Coronary artery (tissue), 2 donors: ENCODE results near the gene SOCS1.

Experiments used
- DNase-seq: peaks from one replicate; pipeline ENCODE4 v3.0.0-alpha.2; 2017; ENCODE audit warnings: low spot score
- H3K27ac ChIP-seq, 2 donors: fragments of 200-600 bp; sonication (generic); one replicate each; pipeline ENCODE4 v1.5.1; 2016 to 2019
- H3K4me3 ChIP-seq: fragments of 200-600 bp; sonication (generic); 2 replicates; pipeline ENCODE4 v1.5.1; 2016; ENCODE audit warnings: mild to moderate bottlenecking, moderate library complexity
- TF ChIP-seq, protein P1 (sequence below): fragments of 200-600 bp; sonication (generic); IDR thresholded peaks from one replicate; pipeline ENCODE4 v1.5.1; 2019; ENCODE audit warnings: antibody characterized with exemption

SOCS1 gene

DNA sequence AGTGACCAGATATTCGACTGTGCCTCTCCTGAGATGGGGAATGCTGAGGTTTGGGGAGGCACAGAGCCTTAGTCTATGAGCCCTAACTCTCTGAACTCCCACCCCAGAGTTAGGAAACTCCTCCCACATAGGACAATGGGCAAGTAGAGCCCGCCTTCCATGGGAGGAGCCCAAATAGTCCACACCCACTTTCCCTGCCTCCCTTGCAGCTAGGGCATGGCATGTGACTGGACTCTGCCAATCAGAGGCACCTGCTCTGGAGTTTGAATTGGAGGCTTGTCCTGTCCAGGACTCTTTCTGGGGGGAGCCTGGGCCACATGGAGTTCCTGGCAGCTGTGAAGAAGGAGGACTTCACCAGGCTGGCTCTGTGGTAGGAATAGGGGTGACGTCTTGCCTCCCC, 48.4 kb downstream of the SOCS1 start:
- no peak overlapping the region for H3K4me3 ChIP-seq
- no peak overlapping the region for H3K27ac ChIP-seq
- no peak for DNase-seq
- TF ChIP-seq, protein P1, sequence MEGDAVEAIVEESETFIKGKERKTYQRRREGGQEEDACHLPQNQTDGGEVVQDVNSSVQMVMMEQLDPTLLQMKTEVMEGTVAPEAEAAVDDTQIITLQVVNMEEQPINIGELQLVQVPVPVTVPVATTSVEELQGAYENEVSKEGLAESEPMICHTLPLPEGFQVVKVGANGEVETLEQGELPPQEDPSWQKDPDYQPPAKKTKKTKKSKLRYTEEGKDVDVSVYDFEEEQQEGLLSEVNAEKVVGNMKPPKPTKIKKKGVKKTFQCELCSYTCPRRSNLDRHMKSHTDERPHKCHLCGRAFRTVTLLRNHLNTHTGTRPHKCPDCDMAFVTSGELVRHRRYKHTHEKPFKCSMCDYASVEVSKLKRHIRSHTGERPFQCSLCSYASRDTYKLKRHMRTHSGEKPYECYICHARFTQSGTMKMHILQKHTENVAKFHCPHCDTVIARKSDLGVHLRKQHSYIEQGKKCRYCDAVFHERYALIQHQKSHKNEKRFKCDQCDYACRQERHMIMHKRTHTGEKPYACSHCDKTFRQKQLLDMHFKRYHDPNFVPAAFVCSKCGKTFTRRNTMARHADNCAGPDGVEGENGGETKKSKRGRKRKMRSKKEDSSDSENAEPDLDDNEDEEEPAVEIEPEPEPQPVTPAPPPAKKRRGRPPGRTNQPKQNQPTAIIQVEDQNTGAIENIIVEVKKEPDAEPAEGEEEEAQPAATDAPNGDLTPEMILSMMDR: no peak

DNA sequence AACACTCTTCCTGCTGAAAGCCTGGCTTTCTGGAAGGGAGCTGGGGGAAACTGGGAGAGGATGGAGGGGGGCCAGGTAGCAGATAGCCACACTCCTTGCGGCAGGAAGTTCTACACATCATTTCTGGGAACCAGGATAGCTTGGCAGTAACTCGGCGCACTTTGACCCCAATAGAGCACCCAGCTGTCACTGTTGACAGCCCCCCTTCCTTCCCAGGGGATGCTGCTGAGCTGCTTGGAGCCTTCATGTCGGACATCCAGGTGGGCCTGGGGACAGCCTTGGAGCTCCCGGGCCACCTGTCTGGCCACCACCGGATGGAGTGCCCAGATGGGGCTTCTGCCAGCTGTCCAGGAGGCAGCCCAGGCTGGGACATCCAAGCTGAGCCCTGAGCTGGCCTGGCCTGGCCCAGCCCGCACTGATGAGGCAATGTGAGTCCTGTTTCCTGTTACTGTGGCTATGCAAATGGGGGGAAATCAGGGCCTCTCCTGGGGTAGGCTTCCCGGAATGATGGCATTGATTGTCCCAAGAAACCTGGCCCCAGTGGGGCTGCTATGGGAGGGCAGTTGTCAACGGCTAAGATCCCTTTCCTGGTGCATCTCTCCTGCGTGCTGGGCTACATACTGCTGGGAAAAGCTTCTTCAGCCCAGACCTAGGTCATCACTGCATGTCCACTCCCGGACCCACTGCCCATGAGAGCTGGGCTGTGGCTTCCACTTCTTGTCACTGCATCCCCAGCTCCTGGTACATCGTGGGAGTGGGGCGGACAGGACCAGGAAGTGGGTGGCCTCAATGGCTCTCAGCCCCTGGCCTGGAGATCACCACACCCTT, 50.0 kb downstream of the SOCS1 start:
- no peak for DNase-seq
- TF ChIP-seq, protein P1: no peak
- Histone ChIP-seq H3K27ac (no peak overlapping the region), H3K4me3 (no peak overlapping the region)

DNA sequence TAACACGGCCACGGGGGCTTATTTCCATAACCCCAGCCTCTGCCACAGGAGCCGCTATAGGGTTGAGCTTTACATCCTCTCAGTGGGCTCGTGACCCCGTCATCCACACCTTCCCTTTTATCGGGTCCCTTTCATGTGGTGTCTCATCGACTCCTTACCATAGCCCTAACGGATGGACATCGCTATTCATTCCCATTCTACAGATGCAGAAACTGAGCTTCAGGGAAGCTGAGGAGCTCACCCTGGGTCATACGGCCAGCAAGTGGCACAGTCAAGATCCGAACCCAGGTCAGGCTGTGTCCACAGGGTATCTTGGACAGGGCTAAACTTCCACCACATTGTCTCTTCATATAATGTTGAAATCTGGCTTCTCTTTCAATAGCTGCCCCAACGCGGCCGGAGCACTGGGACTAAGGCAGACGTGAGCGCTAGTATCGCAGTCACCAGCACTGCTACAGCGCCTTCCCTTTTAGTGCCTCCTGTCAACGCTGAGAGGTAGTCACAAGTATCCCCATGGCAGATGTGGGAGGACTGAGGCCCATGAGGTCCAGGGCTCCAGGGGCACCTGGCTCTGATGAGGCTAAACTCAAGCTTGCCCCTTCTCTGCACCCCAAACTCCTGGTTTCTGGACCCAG, 50.8 kb downstream of the SOCS1 start:
- TF ChIP-seq, protein P1: no peak
- no peak overlapping the region for H3K4me3 ChIP-seq
- H3K27ac ChIP-seq: no peak overlapping the region
- no peak for DNase-seq

DNA sequence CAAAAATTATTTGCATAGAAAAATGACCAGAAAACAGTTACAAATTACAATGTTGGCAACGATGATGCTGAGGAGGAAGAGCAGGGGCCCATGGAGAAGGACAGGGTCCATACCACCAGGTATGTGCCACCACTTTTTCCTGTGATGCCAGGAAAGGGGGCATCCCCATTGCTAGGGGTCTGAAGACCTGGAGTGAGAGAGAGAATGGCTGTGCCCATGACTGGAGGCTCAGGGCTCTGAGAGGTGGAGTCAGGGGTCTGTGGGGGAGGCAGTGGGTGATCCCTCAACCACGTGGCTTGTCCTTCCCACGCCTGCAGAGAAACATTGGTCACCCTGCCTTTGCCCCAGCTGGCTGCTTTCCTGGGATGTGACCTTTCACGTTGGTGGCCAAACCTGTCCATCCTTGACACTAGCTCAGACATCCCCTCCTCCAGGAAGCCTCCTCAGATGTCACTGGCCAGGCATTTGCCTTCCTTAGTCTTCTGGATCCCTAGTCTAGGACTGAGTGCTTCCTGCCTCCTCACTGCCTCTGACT, 51.4 kb downstream of the SOCS1 start:
- TF ChIP-seq, protein P1: no peak
- H3K27ac ChIP-seq: no peak overlapping the region
- no peak for DNase-seq
- H3K4me3 ChIP-seq: no peak overlapping the region
